Glomerular visceral epithelial cell (primary cell): ENCODE data around the gene LAMA2.

Source experiments
- DNase-seq: peaks from one replicate; pipeline ENCODE4 v3.0.0-alpha.2; 2016; ENCODE audit errors: extremely low spot score

The LAMA2 gene

DNA sequence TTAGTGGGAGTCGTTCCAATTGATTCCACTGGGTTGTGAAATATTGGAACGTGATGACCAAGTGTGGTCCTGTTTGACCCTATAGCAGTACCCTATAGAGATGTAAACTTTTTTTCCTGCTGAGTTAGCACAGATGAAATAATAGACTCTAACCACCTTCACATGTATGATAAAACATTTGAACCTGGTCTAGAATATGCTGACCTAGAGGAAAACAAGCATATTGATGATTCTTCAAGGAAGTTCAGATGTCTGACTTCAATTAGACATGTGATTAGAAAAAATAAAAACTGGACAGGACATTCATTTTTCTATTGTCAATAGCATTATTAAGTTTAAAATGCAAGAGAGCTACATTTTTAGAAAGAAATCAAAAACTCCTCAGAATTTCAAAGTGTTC is 424.9 kb downstream of the LAMA2 start:
- DNase-seq = no peak

DNA sequence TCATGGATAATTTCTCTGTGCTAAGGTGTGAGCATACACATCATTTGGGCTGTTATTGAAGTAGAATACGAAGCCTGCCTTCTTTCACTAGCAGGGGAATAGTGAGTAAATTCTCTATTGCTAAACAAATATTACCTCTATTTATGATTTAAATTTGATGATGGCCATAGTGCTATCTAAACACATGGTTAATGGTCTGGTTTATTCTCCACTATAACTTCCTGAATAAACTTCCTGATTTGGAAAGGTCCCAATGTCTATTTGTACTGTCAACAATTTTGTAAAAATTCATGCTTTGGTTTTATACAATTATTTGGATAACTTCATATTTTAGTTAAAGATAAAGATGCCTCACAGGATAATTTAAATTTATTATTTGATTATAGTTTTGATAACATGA is 426.2 kb downstream of the LAMA2 start:
- no peak for DNase-seq

DNA sequence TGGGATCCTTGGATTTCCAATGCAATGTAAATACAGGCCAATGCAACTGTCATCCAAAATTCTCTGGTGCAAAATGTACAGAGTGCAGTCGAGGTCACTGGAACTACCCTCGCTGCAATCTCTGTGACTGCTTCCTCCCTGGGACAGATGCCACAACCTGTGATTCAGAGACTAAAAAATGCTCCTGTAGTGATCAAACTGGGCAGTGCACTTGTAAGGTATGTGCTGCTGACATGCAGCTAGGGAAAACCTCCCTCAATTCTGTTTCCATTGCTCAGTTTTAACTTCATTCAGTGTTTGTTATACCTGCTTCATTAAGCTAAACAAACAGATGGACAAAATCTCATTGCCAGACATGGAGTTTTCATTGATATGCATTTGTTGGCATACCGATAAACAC is 429.9 kb downstream of the LAMA2 start:
- DNase-seq = peak; percentile 17

DNA sequence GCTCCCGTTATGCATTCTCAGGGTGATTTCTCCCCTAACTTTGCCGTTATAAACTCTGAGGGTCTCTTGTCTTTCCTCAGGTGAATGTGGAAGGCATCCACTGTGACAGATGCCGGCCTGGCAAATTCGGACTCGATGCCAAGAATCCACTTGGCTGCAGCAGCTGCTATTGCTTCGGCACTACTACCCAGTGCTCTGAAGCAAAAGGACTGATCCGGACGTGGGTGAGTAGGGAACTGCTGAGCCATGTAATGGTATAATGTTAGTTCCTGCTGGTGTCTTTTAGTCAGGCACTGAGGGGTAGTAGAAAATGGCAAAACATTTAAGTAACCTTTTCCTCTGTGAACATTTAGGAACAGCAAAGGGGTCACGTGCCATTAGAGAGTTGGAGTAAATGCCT is 431.6 kb downstream of the LAMA2 start:
- DNase-seq = peak; percentile 33

DNA sequence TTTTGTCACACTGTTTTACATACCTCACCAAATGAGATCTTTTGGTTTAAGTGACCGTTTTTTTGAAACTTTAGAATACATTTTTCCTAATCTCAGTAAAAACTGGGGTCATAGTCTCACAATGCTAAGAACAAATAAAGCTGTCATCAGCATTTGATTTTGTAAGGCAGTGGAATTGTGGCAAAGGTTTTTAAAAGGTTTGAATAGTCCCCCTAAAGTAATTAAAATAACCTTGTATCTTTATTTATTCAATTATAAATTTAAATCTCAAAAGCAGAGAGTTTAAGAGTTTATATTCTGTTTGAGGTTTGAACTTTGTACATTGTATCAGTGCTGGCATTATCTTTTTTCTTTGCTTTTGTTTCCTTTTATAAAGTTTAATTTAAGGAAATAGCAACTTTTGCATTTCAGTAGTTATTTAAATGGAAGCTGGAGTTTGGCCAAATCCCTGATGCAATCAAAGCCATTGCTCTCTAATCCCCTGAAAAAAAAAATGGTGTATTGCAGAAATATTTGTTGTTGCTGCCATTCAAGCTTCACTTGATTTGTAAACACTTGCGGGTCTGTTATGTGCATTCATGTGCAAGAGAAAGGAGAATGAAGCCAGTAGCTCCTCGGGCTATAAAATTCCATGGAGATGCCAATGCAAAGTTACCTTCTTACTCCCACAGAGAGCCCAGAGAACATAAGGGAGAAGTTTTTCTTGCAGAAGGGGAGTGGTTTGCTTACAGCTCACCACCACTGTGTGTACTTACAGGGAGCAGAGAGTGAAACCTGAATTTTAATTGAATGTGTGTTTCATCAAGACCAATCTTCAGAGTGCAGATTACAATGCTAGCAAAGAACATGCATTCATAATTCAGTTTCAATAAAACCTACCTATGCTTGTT is 435.2 kb downstream of the LAMA2 start:
- peak; percentile 8 for DNase-seq

DNA sequence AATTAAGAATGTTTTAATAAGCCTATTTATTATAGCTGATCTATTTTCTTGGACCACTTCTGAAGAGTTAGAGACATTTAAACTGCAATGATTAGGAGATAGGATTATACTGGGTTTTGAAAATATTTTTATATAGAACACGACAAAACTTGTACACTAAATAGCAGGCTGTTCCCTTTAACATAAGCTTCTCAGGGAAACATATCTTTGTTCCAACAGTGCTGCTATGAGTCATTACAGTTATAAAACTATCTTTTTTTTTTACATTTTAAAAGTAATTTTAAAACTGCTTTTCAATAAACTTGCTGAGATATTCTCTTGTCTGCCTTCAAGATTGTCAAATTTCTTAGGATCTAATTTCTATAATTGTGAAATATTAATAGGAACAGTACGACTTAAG is 438.0 kb downstream of the LAMA2 start:
- no peak for DNase-seq

DNA sequence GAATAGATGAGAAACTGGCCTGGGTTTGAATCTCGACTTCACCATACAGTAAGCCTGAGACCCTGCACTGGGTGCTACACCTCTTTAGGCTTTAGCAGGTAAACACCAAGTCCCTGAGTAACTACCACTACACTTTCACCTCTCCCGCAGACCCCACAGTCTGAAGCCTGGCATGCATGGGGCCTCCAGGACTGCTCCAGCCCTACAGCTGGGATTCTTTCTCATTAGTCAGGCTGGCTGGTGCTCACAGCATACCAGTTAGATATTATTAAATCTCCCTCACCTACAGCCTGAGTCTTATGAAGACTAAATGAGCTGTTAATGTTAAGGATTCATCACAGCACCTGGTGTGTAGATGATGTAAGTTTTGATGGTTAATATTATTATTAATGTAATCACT is 438.4 kb downstream of the LAMA2 start:
- DNase-seq = no peak

DNA sequence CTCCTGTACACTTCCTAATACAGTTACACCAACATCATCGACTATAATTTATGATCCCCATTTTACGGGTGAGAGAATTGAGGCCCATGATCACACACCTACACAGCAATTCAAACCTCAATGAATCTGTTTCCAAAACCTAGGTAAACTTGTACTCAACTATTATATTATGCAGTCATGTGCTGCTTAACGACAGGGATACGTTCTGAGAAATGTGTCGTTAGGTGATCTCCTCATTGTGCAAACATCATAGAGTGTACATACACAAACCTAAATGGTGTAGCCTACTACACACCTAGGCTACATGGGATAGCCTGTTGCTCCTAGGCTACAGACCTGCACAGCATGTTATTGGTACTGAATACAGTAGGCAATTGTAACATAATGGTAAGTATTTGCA is 441.4 kb downstream of the LAMA2 start:
- DNase-seq = no peak

DNA sequence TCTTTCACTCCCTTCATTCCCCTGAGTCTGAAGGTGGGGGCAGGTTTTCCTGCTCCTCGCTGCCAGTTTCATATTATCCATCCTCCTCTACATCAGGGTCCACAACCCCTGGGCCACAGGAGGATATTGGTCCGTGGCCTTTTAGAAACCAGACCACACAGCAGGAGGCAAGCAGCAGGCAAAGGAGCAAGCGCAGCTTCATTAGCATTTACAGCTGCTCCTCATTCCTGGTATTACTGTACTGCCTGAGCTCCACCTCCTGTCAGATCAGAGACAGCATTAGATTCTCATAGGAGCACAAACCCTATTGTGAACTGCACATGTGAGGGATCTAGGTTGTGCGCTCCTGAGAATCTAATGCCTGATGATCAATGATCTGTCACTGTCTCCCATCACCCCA is 446.7 kb downstream of the LAMA2 start:
- no peak for DNase-seq

DNA sequence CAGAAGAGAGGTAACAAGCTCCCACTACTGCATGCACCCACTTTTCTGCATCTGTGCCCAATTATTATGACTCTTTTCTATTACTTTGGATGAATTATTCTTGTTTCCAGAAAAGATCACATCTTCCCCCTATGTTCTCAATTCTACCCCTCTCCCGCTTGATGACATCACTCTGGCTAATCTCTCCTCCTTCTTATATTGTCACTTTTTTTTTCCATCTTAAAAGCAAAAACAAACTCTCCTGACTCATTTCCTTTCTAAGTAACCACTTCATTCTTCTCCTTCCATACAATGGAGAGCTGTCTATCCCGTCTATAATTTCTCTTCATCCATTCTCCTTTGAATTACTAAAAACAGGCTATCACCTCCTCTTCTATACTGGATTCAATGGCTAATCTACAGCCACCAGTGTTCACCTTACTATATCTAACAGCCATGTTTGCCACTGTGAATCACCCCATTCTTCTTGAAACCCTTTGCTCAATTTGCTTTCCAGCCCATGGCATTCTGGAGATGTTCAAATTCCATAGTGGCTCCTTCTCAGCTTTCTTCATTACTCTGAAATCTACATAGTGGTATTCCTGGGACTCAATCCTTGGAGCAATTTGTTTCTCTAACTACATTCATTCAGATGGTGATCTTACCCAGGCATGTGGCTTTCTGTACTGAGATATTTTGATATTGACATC is 448.7 kb downstream of the LAMA2 start:
- no peak for DNase-seq

DNA sequence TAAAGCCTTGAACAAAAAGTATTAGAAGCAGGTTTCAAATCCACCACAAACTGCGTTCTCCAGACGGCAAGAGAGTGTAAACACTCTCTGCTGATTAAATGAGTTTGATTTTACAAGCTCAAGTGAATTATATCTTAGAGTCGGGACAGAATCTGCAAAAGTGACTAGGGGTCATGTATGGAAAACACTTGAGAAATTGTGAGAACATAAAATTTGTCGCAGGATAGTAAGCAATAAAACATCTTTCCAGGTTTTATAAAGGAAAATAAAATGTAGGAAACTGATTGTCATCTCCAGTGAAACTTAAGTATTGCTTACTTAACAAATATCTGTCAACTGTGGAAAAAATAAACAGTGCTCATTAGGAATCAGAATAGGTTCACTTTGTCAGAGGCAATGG is 452.9 kb downstream of the LAMA2 start:
- DNase-seq = no peak

DNA sequence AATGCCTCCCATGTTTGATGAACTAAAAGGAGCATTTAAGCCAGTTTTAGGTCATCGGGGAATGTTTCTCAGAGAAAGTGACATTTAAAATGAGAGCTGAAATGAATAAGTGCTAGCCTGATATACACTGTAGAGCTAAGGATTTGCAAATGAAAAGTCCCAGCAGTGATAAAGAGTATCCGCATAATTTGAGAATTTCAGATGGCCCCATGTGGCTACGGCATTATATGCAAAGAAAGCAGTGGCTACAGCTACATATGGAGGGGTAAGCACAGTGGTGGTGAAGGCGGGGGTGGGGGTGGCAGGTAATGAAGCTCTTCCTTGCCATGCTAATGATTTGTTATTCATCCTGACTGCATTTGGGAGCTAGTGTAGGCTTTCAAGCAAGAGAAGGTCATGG is 455.7 kb downstream of the LAMA2 start:
- no peak for DNase-seq

DNA sequence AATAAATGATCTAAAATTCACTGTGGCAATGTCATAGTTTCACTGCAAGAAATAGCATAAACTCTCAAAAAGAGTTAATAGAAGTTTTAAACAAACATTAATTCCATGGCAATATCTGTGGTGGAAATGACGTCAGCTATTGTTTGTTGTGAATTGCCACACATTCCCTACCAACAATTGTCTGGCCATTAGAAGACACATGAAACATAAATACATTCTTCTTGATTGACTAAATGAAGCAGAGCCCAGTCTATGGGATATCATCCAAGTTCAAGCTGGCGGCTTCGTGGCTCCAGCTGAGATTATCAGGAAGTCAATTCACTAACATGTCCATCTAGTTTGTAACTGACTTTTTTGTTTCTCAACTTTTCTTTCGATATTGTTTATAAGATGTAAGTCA is 458.0 kb downstream of the LAMA2 start:
- no peak for DNase-seq

DNA sequence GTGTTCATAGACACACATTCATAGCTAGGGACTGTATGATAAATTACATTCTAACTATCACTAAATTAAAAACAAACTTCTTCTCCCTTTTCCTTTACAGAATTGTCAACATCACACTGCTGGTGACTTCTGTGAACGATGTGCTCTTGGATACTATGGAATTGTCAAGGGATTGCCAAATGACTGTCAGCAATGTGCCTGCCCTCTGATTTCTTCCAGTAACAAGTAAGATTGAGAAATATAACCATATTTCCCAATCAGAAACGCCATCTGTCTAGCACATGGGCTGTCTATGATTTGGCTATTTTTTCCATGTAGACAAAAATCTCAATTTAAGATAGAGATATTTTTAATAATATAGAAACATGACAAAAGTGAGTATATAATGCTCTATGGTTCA is 459.3 kb downstream of the LAMA2 start:
- DNase-seq = no peak

DNA sequence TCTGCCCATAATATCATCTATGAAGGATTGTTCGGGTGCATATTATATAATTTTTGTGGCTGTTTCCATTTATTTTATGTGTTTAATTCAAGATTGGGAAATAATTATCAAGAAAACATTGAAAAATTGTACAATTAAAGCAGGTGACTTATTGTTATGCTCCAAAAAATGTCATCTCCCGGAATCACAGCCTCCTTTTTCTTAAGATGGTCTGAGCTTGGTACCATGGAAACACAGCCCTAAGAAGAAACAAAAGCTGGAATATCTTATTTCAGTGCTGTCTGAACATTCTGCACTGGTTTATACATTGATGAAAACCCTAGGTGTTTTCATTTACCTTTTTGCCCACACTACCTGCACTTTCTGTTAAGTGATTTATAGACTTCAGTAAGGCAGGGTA is 459.9 kb downstream of the LAMA2 start:
- no peak for DNase-seq

DNA sequence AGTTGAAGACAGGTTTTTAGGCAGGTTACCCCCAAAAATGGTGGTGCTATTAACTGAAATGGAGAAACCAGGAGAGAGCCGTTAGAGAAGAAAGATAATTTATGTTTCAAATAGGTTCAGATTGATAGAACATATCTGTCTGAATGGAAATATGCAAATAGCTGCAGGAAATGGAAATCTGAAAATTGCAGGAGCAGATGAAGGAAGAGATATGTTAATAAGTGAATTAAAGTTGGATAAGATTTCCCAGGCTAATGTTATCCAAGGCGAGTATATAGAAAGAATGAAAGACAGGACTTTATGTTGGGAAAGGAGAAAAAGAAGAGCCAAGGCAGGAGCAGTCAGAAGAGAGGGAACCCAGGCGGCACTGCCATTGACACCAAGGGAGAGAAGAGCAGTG is 461.4 kb downstream of the LAMA2 start:
- no peak for DNase-seq

DNA sequence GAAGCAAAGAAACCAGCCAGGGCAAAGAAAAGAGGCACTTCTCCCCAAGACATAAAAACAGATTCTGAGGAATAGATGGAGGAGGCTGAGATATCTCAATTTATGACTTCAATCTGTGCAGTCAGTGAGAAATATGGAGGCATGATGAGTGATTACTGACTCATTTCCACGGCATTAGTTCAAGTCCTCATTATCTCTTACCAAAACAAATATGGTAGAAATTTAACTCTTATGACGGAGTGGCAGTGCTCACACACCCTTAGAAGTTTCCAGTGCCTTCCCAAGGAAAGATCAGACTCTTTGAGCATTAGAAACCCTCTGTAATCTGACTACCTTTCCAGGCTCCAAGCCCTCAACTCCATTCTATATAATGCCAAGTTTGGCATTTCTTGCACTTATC is 463.0 kb downstream of the LAMA2 start:
- no peak for DNase-seq

DNA sequence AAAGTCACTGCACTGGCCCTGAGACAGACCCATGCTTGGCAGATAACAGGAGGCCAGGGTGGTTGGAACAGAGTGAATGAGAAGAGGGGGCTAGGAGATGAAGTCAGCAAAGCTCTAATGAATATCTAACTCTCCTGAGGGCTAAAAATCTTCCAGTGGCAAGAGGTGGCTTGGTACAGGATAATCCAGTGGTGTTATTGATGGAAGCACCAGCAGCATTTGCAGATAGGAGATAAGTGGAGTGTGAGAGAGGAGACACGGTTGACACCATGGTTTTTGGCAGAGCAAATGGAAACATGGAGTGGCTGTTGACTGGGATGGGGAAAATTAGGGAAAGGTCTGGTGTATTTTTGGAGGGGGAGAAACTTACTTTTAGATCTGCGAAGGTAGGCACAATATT is 464.0 kb downstream of the LAMA2 start:
- DNase-seq = no peak

DNA sequence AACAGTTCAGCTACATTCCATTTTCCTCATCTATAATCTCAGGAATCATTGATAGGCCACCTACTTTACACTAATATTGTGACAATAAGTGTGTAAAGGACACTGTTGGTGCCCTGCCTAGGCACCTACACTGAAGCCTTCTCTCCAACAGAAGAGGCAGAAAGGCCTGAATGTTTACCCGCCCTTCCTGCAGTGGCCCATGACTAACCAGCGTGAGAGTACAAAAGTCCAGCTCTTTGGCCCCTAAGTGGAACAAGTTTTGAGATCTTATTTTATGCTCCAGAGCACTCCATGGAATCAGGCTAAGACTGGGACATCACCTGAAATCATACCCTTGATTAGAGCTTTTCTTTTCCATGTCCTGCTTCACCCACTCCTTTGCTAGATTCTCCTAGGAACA is 467.3 kb downstream of the LAMA2 start:
- no peak for DNase-seq

DNA sequence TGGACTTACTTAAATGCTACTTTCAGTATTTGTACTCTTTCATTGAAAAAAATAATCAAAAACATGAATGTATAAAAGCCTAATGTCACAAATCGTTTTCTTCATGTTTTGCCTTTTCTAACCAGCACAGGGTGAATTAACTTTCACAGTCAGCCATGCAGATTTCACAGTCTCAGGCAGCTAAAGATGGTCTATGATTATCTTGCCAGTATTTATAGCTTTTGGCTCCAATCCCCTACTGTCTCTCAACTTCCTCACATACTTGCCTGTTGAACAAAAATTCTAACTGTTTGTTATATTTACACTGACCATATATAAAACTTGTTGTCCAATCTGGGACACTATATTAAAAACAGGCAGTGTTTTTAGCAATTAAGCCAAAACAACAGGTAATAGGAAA is 468.9 kb downstream of the LAMA2 start:
- no peak for DNase-seq

DNA sequence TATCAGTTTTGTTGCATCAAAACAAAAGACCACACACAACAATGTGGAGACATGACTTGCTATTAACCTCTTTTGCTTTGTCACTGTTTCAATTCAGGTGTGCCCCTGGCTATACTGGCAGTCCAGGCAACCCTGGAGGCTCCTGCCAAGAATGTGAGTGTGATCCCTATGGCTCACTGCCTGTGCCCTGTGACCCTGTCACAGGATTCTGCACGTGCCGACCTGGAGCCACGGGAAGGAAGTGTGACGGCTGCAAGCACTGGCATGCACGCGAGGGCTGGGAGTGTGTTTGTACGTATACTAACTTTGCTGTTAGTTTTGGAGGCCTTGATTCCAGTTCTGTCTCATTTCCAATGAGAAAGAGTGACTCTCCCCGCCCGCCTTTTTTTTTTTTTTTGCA is 470.1 kb downstream of the LAMA2 start:
- DNase-seq = no peak

DNA sequence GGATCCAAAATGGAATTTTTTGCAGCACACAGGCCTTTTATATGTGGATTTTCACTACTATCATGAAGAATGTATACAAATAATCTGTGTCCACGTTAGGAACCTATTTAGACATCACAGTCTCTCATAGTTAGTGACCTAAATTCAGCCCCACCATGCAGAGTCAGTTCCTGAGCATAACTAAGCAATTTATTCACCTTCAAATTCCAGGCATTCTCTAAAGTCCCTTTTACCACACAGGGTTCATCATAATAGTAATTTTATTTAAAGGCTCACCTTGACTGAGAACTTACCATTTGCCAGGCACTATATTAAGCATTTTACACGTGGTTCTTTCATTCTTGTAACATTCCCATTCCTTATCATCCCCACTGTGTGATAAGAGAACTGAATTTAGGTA is 473.2 kb downstream of the LAMA2 start:
- no peak for DNase-seq
